WTC11 (cell line): ENCODE data around the gene EIF3L.

Source experiments
- ATF2 ChIP-seq: sonication (generic); formaldehyde crosslinking; IDR thresholded peaks from 2 replicates; pipeline ENCODE4 v1.8.1; 2022; ENCODE audit warnings: low read depth, missing genetic modification reagents, borderline replicate concordance
- ELF4 ChIP-seq: sonication (generic); formaldehyde crosslinking; IDR thresholded peaks from 2 replicates; pipeline ENCODE4 v1.8.1; 2022; ENCODE audit warnings: low read depth, mild to moderate bottlenecking, moderate library complexity, missing genetic modification reagents
- IRF2 ChIP-seq: sonication (generic); formaldehyde crosslinking; IDR thresholded peaks from 2 replicates; pipeline ENCODE4 v1.8.0; 2022; ENCODE audit warnings: low read depth, missing genetic modification reagents, borderline replicate concordance
- KAT7 ChIP-seq: sonication (generic); formaldehyde crosslinking; IDR thresholded peaks from 2 replicates; pipeline ENCODE4 v1.8.1; 2023; ENCODE audit warnings: missing genetic modification reagents, mild to moderate bottlenecking, borderline replicate concordance
- MAX ChIP-seq: sonication (generic); formaldehyde crosslinking; IDR thresholded peaks from 2 replicates; pipeline ENCODE4 v1.8.0; 2022; ENCODE audit warnings: mild to moderate bottlenecking, missing genetic modification reagents
- NR2C2 ChIP-seq: sonication (generic); formaldehyde crosslinking; IDR thresholded peaks from 2 replicates; pipeline ENCODE4 v1.8.0; 2022; ENCODE audit warnings: mild to moderate bottlenecking, missing genetic modification reagents
- PRRX2 ChIP-seq: fragments of 250-450 bp; sonication (Bioruptor Pico); IDR thresholded peaks from 2 replicates; pipeline ENCODE4 v1.8.0; 2021; ENCODE audit warnings: mild to moderate bottlenecking
- SP1 ChIP-seq: sonication (generic); formaldehyde crosslinking; conservative IDR thresholded peaks from 2 replicates; pipeline ENCODE4 v1.8.1; 2022; ENCODE audit warnings: missing genetic modification reagents
- TP53 ChIP-seq: sonication (generic); formaldehyde crosslinking; IDR thresholded peaks from 2 replicates; pipeline ENCODE4 v1.8.1; 2023; ENCODE audit warnings: mild to moderate bottlenecking, missing genetic modification reagents
- ZNF416 ChIP-seq: fragments of 250-450 bp; sonication (Bioruptor Pico); IDR thresholded peaks from 2 replicates; pipeline ENCODE4 v1.9.0; 2021; ENCODE audit warnings: mild to moderate bottlenecking, inconsistent platforms

GRCh38 chr22:37916311-37916710, 67.1 kb downstream of the EIF3L start:
- TF ChIP-seq ELF4: no peak
- TF ChIP-seq ATF2: no peak
- no peak for TF ChIP-seq IRF2 (CRISPR knock-in tag)
- no peak for TF ChIP-seq KAT7 (CRISPR knock-in tag)
- TF ChIP-seq NR2C2: no peak
- no peak for TF ChIP-seq TP53 (CRISPR knock-in tag)
- TF ChIP-seq PRRX2: no peak
- TF ChIP-seq ZNF416 (CRISPR knock-in tag): no peak
- TF ChIP-seq SP1 (CRISPR knock-in tag): no peak
- no peak for TF ChIP-seq MAX (CRISPR knock-in tag)
